Measurements from ENCODE around the gene ZCCHC14. TPM values are rescaled to one million over a fixed set of nuclear protein-coding genes. Genes with fewer than 3 reads are reported as not detected.

ZCCHC14 gene
- total and polyA plus RNA-seq, 10 of the 15 experiments (the other 5 are each of a cell fraction or from before 2014, with no cell fraction given): 0.02 to 0.26 (median 0.05) TPM; not detected in 3

GRCh38 chr16:87492721-87493607 is at the start of gene ZCCHC14 (continued):
- no peak for TF ChIP-seq ZBTB40 (IDR thresholded peaks at IDR 0.05; ENCODE audit: borderline replicate concordance)
- TF ChIP-seq RELA (IDR thresholded peaks at IDR 0.05; ENCODE audit: borderline replicate concordance, partially characterized antibody): no peak
- TF ChIP-seq RUNX3 (IDR thresholded peaks at IDR 0.05; ENCODE audit: low read length): no peak
- TF ChIP-seq FOS (IDR thresholded peaks at IDR 0.05; ENCODE audit: borderline replicate concordance, extremely low read depth, insufficient read length): no peak
- no peak for TF ChIP-seq CUX1 (IDR thresholded peaks at IDR 0.05; ENCODE audit: insufficient replicate concordance, low read depth, low read length)
- TF ChIP-seq NR2C2 (IDR thresholded peaks at IDR 0.05; ENCODE audit: borderline replicate concordance, control insufficient read depth, insufficient read length, low read depth): no peak
- no peak for TF ChIP-seq ZNF622 (IDR thresholded peaks at IDR 0.05)
